GM19455 (cell line): ENCODE data around the gene GLT8D1.
"Not testable (repeated sequence)": the region's sequence is repeated elsewhere in the genome, so short reads cannot be mapped to it uniquely, and the experiment has no call there.

ENCODE experiments used
- ATAC-seq: cut with Tn5 transposase; IDR thresholded peaks from one replicate; pipeline ENCODE4 v1.9.1; 2021; ENCODE audit not compliant: unreplicated experiment

Gene GLT8D1

DNA sequence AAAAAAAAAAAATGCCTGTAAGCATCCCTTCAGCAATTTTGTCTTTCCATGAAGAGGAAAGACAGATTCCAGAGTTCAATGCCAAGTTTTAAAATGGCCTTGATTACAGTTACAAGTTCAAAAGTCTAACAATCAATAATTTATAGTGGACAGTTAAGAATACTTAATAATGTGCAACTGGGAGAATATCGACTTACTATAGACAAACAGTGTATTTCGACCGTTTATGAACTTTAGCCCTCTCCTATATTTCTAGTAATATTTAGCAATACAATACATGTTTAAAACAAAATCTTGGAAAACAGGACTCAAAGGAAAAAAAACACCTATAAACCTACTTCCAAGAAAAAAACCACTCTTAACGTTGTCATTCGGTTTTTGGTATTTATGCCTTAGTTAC is 21.4 kb downstream of the GLT8D1 start:
- ATAC-seq, result no peak

DNA sequence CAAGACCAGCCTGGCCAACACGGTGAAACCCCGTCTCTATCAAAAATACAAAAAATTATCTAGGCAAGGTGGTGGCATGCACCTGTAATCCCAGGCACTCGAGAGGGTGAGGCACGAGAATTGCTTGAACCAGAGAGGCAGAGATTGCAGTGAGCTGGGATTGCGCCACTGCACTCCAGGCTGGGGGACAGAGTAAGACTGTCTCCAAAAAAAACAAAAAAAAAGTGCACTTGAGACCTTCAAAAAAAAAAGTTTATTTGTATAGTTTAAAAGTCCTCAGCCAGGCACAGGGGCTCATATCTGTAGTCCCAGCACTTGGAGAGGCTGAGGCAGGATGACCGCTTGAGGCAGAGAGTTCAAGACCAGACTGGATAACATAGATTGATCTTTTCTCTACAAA is 22.0 kb downstream of the GLT8D1 start:
- no peak for ATAC-seq

DNA sequence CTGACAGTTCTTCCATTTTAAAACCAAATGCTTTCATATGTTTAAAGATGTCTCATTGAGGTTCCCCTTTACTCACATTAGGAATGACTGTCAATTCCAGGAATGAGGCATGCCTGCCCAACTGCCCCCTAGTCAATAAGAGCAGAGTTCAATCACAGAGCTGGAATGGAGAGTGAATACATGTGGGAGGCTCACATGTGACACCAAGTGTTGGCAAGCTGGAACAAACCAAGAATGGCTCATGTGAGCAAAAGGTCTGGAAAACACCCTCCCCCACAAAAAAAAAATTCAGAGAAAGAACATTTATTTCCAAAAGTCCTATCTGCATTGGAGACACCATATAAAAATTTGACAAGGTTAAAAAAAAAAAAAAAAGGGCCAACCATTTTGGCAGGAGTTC is 23.6 kb downstream of the GLT8D1 start:
- no peak for ATAC-seq

DNA sequence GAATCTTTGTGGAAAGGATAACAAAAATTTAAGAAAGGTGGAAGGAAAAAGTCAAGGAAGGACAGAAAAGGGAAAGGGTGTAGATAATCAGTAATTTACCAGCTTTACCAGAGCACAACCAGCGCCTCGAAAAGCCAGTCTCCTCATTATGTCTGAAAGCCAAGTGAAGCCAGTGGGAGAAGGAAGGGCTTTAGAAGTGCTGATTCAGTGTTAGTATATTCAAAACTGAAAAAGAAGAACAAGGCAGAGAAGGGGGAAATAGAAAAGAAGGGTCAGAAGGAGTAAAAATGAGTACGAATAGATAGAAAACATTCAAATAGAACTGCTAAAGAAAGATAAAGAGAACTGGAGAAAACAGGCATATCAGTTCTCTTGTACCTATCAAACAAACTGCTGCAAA is 24.0 kb downstream of the GLT8D1 start:
- no peak for ATAC-seq

- no peak for ATAC-seq
Measured at GRCh38 chr3:52679811-52680210, 25.8 kb downstream of the GLT8D1 start.

GRCh38 chr3:52679199-52679538 is 26.4 kb downstream of the GLT8D1 start:
- no peak for ATAC-seq

DNA sequence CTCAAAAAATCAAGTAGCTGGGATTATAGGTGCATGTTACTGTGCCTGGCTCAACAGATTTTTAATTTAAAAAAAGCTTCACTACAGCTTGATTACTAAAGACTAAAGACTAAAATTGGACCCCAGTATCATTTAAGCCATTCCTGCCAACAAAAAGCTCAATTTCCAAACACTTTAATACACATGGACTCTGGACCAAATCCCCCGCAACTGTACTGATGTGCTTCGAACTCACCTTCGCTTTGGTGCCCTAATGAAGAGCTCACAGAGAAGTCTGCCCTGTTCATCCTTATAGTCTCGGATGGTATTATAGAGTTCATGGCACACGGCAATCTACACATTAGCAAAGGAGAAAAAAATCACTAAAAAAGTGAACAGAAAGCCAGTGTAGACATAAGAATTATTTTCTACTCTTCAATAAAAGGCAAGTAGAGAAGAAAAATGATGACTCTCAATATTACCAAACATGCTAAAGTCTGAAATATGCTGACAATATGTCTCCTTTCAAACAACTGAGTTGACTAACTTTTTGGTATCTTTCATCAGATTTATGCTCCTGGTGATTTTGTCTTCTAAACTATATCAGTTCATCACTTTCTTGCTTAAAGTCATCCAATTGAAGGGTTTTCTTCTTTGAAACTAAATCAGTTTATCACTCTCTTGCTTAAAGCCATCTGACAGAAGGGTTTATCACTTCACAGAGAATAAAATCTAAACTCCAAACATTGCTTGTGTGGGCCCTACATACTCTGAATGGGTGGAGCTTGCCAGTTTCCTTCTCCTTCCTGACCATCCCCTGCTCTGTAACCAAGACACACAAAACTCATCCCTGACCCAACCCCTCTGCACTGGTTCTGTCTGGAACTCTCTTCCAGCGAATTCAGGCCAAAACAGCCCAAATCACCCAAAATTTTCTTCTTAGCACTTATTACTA is 27.1 kb downstream of the GLT8D1 start:
- ATAC-seq, result no peak

DNA sequence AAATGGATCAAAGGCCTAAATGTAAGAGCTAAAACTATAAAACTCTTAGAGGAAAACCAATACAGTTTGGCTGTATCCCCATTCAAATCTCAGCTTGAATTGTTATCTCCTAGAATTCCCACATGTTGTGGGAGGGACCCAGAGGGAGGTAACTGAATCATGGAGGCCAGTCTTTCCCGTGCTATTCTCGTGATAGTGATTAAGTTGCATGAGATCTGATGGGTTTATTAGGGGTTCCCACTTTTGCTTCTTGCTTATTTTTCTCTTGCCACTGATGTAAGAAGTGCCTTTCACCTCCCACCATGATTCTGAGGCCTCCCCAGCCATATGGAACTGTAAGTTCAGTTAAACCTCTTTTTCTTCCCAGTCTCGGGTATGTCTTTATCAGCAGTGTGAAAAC is 29.4 kb downstream of the GLT8D1 start:
- not testable (repeated sequence) for ATAC-seq

DNA sequence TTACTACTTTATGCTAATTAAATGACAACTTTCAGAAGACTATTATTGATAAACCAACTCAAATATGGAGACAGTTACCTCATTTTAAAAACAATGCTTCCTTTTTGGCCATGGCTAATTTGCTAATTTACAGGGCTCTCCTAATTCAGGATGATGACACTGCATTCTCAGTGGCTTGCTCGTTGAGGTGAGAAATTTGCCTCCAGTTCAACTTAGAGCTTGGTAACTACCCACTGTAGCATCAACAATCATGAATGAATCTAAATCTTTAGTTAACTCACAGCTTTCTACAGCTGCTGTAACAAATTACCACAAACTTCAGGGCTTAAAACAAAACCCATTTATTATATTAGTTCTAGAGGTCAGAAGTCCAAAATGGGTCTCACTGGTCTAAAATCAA is 33.9 kb downstream of the GLT8D1 start:
- no peak for ATAC-seq

GRCh38 chr3:52670621-52671521 is 34.7 kb downstream of the GLT8D1 start:
- ATAC-seq, result peak; percentile 85

GRCh38 chr3:52663098-52663497 is 42.5 kb downstream of the GLT8D1 start:
- ATAC-seq, result no peak

GRCh38 chr3:52660046-52660445 is 45.5 kb downstream of the GLT8D1 start:
- no peak for ATAC-seq

DNA sequence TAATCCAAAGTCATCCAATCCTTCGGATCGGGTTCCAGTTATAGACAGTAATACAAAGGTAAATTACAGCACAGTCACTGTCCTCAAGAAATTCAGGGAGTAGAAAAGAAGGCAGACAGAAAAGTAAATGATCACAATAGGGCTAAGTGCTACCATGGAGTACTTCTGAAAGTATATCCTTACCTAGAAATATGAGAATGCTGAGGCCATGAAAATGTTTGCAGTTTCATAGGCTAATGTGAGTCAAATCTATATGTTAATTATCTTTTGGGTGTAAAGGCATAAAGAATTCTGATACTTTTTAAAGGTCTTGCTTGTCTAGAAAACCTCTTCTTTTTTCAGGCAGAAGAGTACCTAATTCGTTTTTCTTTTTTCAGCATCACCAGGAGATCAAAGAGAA is 49.7 kb downstream of the GLT8D1 start:
- no peak for ATAC-seq

GRCh38 chr3:52651592-52651991 is 54.0 kb downstream of the GLT8D1 start:
- ATAC-seq, result no peak

DNA sequence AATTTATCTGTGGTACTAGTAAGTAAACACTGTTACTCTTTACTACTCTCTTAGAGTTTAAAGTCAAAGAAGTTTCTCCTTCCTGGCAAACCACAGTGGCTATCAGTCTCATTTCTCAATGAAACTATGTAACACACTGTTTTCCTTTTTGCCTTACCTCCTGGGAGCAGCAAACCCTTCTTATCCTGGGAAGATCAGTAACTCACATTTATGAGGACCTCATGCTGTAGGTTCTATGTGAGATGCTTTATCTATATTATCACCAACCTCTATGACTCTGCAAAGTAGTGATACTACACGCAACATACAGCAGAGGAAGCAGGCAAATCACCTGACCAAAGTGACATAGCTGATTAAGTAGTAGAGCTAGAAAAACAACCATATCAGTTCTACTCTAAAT is 55.2 kb downstream of the GLT8D1 start:
- no peak for ATAC-seq

DNA sequence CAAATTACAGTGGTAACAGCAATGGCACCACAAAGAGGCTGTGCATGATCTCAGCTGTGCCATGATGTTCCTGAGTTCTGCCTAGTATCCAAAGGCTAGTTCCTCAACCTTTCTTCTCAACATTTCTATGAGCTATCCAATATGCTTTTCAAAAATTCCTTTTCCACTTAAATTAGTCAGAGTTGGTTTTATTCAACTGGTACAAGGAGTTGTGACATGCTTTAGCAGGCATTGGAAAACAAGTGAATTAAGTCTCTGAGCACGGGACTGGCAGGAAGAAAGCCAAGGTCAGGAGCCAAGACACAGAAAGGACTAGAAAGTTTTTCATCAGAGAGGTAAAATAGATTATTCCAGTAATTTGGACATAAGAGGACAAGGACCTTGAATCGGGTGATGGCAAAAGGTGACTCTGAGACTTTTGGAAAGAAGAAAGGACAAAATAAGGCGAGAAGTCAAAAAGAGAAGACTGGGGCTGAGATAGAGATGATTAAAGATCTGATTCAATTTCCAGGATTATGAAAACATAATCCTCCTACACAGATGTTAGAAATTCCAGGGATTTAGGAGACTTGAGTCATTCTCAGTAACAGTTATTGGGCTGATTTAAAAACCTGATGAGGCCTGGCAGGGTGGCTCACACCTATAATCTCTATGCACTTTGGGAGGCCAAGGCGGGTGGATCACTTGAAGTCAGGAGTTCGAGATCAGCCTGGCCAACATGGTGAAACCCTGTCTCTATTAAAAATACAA is 56.0 kb downstream of the GLT8D1 start:
- no peak for ATAC-seq

DNA sequence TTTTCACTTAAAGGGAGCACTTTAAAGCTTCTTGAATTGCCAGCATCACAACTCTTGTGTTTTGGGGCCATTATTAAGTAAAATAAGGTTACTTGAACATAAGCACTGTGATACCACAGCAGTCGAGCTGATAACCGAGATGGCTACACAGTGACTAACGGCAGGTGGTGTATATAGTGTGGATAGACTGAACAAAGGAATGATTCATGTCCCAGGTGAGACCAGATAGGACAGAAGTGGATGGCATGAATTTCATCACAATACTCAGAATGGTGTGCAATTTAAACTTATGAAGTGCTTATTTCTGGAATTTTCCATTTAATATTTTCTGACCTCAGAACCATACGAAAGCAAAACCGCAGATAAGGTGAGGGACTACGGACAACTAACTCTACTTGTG is 60.0 kb downstream of the GLT8D1 start:
- ATAC-seq, result no peak
